IMR-90 (cell line): ENCODE results near the gene ETHE1. TPM values are rescaled to one million over a fixed set of nuclear protein-coding genes. Genes with fewer than 3 reads are reported as not detected.

Source experiments
- ATAC-seq: fragments of 200-7000 bp; cut with Tn5 transposase; 2 replicates; pipeline ENCODE4 v1.9.1; 2020; ENCODE audit warnings: low read depth, mild to moderate bottlenecking, moderate library complexity
- BruUV-seq: library from RNA; stranded (reverse); fragments of 400-500 nt; replicated peaks from 2 replicates; lab custom pipeline; 2021; lab: Mats Ljungman, UMichigan
- CTCF ChIA-PET: fragments of 300-600 bp; formaldehyde crosslinking; extraction: SDS; loops from one replicate; lab custom pipeline; 2021; ENCODE audit warnings: antibody characterized with exemption; lab: Yijun Ruan, JAX
- POLR2A ChIA-PET: fragments of 300-600 bp; sonication (Branson Sonifier 250); formaldehyde crosslinking; loops from one replicate; lab custom pipeline; 2022; ENCODE audit warnings: antibody characterized with exemption; ENCODE audit not compliant: unreplicated experiment; lab: Charles Lee
- DNase-seq: peaks from one replicate; pipeline ENCODE4 v3.0.0; 2013
- H2AFZ ChIP-seq: replicated peaks from 2 replicates; pipeline ENCODE3; 2013; ENCODE audit warnings: low read length, mild to moderate bottlenecking; ENCODE audit not compliant: poor library complexity
- H2AK5ac ChIP-seq: 2 replicates; pipeline ENCODE4 v1.6.1; 2013; ENCODE audit warnings: low read depth, low read length, inconsistent platforms
- H2AK9ac ChIP-seq: replicated peaks from 2 replicates; pipeline ENCODE3; 2013; ENCODE audit warnings: mild to moderate bottlenecking, low read depth, low read length, moderate library complexity; ENCODE audit not compliant: poor library complexity
- H2BK120ac ChIP-seq: 2 replicates; pipeline ENCODE4 v1.6.1; 2013; ENCODE audit warnings: low read depth, low read length, inconsistent platforms
- H2BK15ac ChIP-seq: 3 replicates; pipeline ENCODE4 v1.6.1; 2013; ENCODE audit warnings: low read depth, low read length, inconsistent platforms
- H2BK20ac ChIP-seq: 2 replicates; pipeline ENCODE4 v1.6.1; 2013; ENCODE audit warnings: low read depth, mild to moderate bottlenecking, inconsistent platforms, low read length, moderate library complexity
- H2BK5ac ChIP-seq: 2 replicates; pipeline ENCODE4 v1.6.1; 2013; ENCODE audit warnings: mild to moderate bottlenecking, low read depth, low read length, inconsistent platforms; ENCODE audit not compliant: poor library complexity, severe bottlenecking
- H3K14ac ChIP-seq: replicated peaks from 2 replicates; pipeline ENCODE4 v1.6.1; 2013; ENCODE audit warnings: low read depth, low read length, inconsistent platforms
- H3K18ac ChIP-seq: 2 replicates; pipeline ENCODE4 v1.6.1; 2013; ENCODE audit warnings: low read depth, low read length, control low read depth
- H3K23ac ChIP-seq: 2 replicates; pipeline ENCODE4 v1.6.1; 2013; ENCODE audit warnings: low read depth, low read length, inconsistent platforms
- H3K27ac ChIP-seq: 2 replicates; pipeline ENCODE4 v1.5.1; 2013; ENCODE audit warnings: mild to moderate bottlenecking, control low read depth, low read length; ENCODE audit not compliant: insufficient read depth
- H3K27me3 ChIP-seq: 2 replicates; pipeline ENCODE4 v1.6.1; 2013; ENCODE audit warnings: low read length; ENCODE audit not compliant: control insufficient read depth, insufficient read depth
- H3K36me3 ChIP-seq: 2 replicates; pipeline ENCODE4 v1.6.1; 2013; ENCODE audit warnings: low read length, mixed read lengths; ENCODE audit not compliant: control insufficient read depth, insufficient read depth
- H3K4ac ChIP-seq: 2 replicates; pipeline ENCODE4 v1.6.1; 2013; ENCODE audit warnings: low read depth, low read length, inconsistent platforms
- H3K4me1 ChIP-seq: 2 replicates; pipeline ENCODE4 v1.6.1; 2013; ENCODE audit warnings: low read length, mixed read lengths; ENCODE audit not compliant: control insufficient read depth, insufficient read depth
- H3K4me2 ChIP-seq: 2 replicates; pipeline ENCODE4 v1.6.1; 2013; ENCODE audit warnings: low read depth, mild to moderate bottlenecking, control low read depth, low read length, moderate library complexity
- H3K4me3 ChIP-seq: 2 replicates; pipeline ENCODE4 v1.5.1; 2013; ENCODE audit warnings: low read depth, mild to moderate bottlenecking, control low read depth, low read length, moderate library complexity; ENCODE audit not compliant: insufficient read depth
- H3K56ac ChIP-seq: 2 replicates; pipeline ENCODE4 v1.6.1; 2013; ENCODE audit warnings: low read length, inconsistent platforms; ENCODE audit not compliant: insufficient read depth; ENCODE audit errors: extremely low read depth
- H3K79me1 ChIP-seq, 2 experiments: 2 replicates each; pipeline ENCODE4 v1.6.1; 2013; ENCODE audit warnings: low read length in 2 of 2, inconsistent platforms in 1 of 2, low read depth in 1 of 2
- H3K9ac ChIP-seq: 2 replicates; pipeline ENCODE4 v1.6.1; 2013; ENCODE audit warnings: low read depth, low read length, control low read depth
- H3K9me1 ChIP-seq: 2 replicates; pipeline ENCODE4 v1.6.1; 2013; ENCODE audit warnings: low read length, inconsistent platforms; ENCODE audit not compliant: insufficient read depth
- H3K9me3 ChIP-seq: 2 replicates; pipeline ENCODE4 v1.6.1; 2013; ENCODE audit warnings: low read length; ENCODE audit not compliant: control insufficient read depth, insufficient read depth
- H4K20me1 ChIP-seq: 2 replicates; pipeline ENCODE4 v1.6.1; 2013; ENCODE audit warnings: low read length, inconsistent platforms; ENCODE audit not compliant: insufficient read depth
- H4K5ac ChIP-seq: 2 replicates; pipeline ENCODE4 v1.6.1; 2013; ENCODE audit warnings: mild to moderate bottlenecking, low read depth, low read length, control low read depth
- H4K8ac ChIP-seq, 2 experiments: 2 replicates each; pipeline ENCODE4 v1.6.1; 2013; ENCODE audit warnings: low read depth in 2 of 2, low read length in 2 of 2, control low read depth in 1 of 2, inconsistent platforms in 1 of 2
- H4K91ac ChIP-seq: 2 replicates; pipeline ENCODE4 v1.6.1; 2013; ENCODE audit warnings: low read depth, low read length, inconsistent platforms; ENCODE audit not compliant: insufficient read depth
- BHLHE40 ChIP-seq: fragments of 150-350 bp; IDR thresholded peaks from 2 replicates; pipeline ENCODE4 v1.6.1; 2016; ENCODE audit warnings: mild to moderate bottlenecking, low read depth, low read length
- CEBPB ChIP-seq: IDR thresholded peaks from 2 replicates; pipeline ENCODE4 v1.6.1; 2012; ENCODE audit warnings: low read depth, low read length, improper control_type of control experiment
- CHD1 ChIP-seq: IDR thresholded peaks from 2 replicates; pipeline ENCODE4 v1.6.1; 2012; ENCODE audit warnings: low read depth, low read length, improper control_type of control experiment
- FOS ChIP-seq: fragments of 150-350 bp; IDR thresholded peaks from 2 replicates; pipeline ENCODE4 v1.6.1; 2016; ENCODE audit warnings: low read depth, low read length
- MAFK ChIP-seq: IDR thresholded peaks from 2 replicates; pipeline ENCODE4 v1.6.1; 2012; ENCODE audit warnings: low read depth, low read length, improper control_type of control experiment
- MAZ ChIP-seq: IDR thresholded peaks from 2 replicates; pipeline ENCODE4 v1.6.1; 2012; ENCODE audit warnings: low read depth, mild to moderate bottlenecking, low read length, improper control_type of control experiment, moderate library complexity, borderline replicate concordance
- MXI1 ChIP-seq: IDR thresholded peaks from 2 replicates; pipeline ENCODE4 v1.6.1; 2012; ENCODE audit warnings: low read depth, mild to moderate bottlenecking, low read length, moderate library complexity, borderline replicate concordance
- NFE2L2 ChIP-seq: fragments of 150-350 bp; IDR thresholded peaks from 2 replicates; pipeline ENCODE4 v1.6.1; 2016; ENCODE audit warnings: low read depth, mild to moderate bottlenecking, low read length
- POLR2A ChIP-seq: IDR thresholded peaks from 2 replicates; pipeline ENCODE4 v1.6.1; 2012; ENCODE audit warnings: mild to moderate bottlenecking, low read depth, low read length
- RAD21 ChIP-seq: IDR thresholded peaks from 2 replicates; pipeline ENCODE4 v1.6.1; 2012; ENCODE audit warnings: low read length, improper control_type of control experiment
- RCOR1 ChIP-seq: IDR thresholded peaks from 2 replicates; pipeline ENCODE4 v1.6.1; 2012; ENCODE audit warnings: mild to moderate bottlenecking, low read length, improper control_type of control experiment; ENCODE audit not compliant: insufficient replicate concordance
- RFX5 ChIP-seq: IDR thresholded peaks from 2 replicates; pipeline ENCODE4 v1.8.0; 2012; ENCODE audit warnings: low read depth, mild to moderate bottlenecking, low read length, moderate library complexity
- SMC3 ChIP-seq: fragments of 150-350 bp; IDR thresholded peaks from 2 replicates; pipeline ENCODE4 v1.6.1; 2016; ENCODE audit warnings: low read depth, mild to moderate bottlenecking, antibody characterized with exemption, low read length, moderate library complexity
- WGBS, 2 experiments: methylation state at CpG; one replicate each; pipeline versions ENCODE4 v1.1.5 to v1.1.7; 2013; ENCODE audit warnings: missing lambda C conversion rate in 2 of 2; ENCODE audit not compliant: insufficient read length in 1 of 2; ENCODE audit errors: extremely low coverage in 2 of 2; 5-methylcytosine and 5-hydroxymethylcytosine counted together
- dilution Hi-C: fragments of 300-500 bp; cut with HindIII; formaldehyde crosslinking; loops from one replicate; pipeline ENCODE4 v1.14.3; 2018; ENCODE audit warnings: low sequenced_read_pairs; ENCODE audit not compliant: unreplicated experiment
- in situ Hi-C: fragments of 300-500 bp; cut with MboI; formaldehyde crosslinking; loops from 3 replicates; pipeline ENCODE4 v1.14.3; 2019; ENCODE audit warnings: low sequenced_read_pairs, inconsistent platforms, mixed read lengths
- intact Hi-C: fragments of 100-400 bp; cut with micrococcal nuclease; formaldehyde crosslinking; loops from 2 replicates; pipeline ENCODE4 v1.10.0; 2022
- polyA plus RNA-seq, 3 experiments: library from polyadenylated mRNA; depleted of rRNA; stranded (reverse); fragments of >200 nt; gene quantifications; 2 replicates each; pipeline ENCODE4 v1.2.3, GENCODE V29; 2012; ENCODE audit warnings: low replicate concordance in 1 of 3
- total RNA-seq: library from RNA; depleted of rRNA; stranded (reverse); fragments of >200 nt; gene quantifications from 2 replicates; pipeline ENCODE4 v1.2.3, GENCODE V29; 2012
- TF ChIP-seq, protein P1 (sequence below): conservative IDR thresholded peaks from 2 replicates; pipeline ENCODE4 v1.5.1; 2012; ENCODE audit warnings: mild to moderate bottlenecking, low read depth, low read length, improper control_type of control experiment
- TF ChIP-seq, protein P2 (sequence below): fragments of 150-350 bp; IDR thresholded peaks from 2 replicates; pipeline ENCODE4 v1.6.1; 2016; ENCODE audit warnings: low read depth, mild to moderate bottlenecking, low read length, moderate library complexity, borderline replicate concordance
- TF ChIP-seq, protein P3 (sequence below): fragments of 150-350 bp; IDR thresholded peaks from 2 replicates; pipeline ENCODE4 v1.6.1; 2017; ENCODE audit warnings: mild to moderate bottlenecking, antibody characterized with exemption, low read length, low read depth

Gene ETHE1
- total and polyA plus RNA-seq, 2 of the 4 experiments (the other 2 are of a cell fraction), result 161 to 233 TPM

DNA sequence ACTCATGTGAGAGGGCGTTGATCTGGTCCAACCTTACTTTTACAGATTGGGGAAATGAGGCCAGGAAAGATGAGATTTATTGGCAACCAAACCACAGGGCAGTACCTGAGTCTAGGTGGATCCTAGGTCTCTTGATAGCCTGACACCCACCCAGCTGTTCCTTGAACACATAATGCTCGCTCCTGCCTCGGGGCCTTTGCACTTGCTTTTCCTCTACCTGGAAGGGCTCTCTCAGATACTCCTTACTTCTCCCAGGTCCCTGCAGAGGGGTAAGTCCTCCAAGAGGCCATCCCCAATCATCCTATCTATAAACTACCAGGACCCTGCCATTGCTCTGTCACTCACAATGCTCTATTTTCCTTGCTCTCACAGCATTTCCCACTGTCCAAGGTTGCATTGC is 13.4 kb upstream of the ETHE1 start:
- Histone ChIP-seq H3K79me1 (no peaks in the 10 kb centered on the region; a peak in 1 of 4 replicates), H2BK15ac (no peak overlapping the region), H3K4me1 (no peaks in the 10 kb centered on the region), H3K4ac (no peak overlapping the region), H2AK5ac (no peak overlapping the region), H3K36me3 (peaks cover 28% of the 10 kb centered on the region), H2AK9ac (no peak overlapping the region), H3K27ac (no peak overlapping the region), H4K91ac (no peak overlapping the region), H2BK5ac (no peak overlapping the region), H4K5ac (no peak overlapping the region), H3K9me1 (peaks cover 4% of the 10 kb centered on the region; the same call in 1 of the 2 replicates), H3K56ac (no peak overlapping the region), H2BK120ac (no peak overlapping the region), H3K14ac (no peak overlapping the region), H3K4me3 (no peak overlapping the region), H2BK20ac (no peak overlapping the region), H3K9ac (no peak overlapping the region), H3K18ac (no peak overlapping the region), H4K8ac (no peak overlapping the region), H4K20me1 (no peaks in the 10 kb centered on the region), H3K23ac (no peak overlapping the region), H2AFZ (no peak overlapping the region), H3K9me3 (no peaks in the 10 kb centered on the region), H3K4me2 (no peak overlapping the region), H3K27me3 (no peaks in the 10 kb centered on the region)
- ChIA-PET POLR2A (no interaction called here), CTCF (no interaction called here)
- no peak for ATAC-seq
- no peak for DNase-seq
- intact Hi-C loops (no loop called here), in situ Hi-C loops (no loop called here), dilution Hi-C loops (no loop called here)
- 87% methylated on average over 2 of the region's 3 CpGs; no CpG with 5 or more reads in 1 of the 2 experiments for WGBS, 2 experiments
- BruUV-seq, result no TSS peak
- no peak for TF ChIP-seq MAFK
- TF ChIP-seq RFX5, result no peak
- TF ChIP-seq NFE2L2, result no peak
- TF ChIP-seq CEBPB, result no peak
- no peak for TF ChIP-seq SMC3
- TF ChIP-seq MXI1, result no peak
- TF ChIP-seq, protein P1, sequence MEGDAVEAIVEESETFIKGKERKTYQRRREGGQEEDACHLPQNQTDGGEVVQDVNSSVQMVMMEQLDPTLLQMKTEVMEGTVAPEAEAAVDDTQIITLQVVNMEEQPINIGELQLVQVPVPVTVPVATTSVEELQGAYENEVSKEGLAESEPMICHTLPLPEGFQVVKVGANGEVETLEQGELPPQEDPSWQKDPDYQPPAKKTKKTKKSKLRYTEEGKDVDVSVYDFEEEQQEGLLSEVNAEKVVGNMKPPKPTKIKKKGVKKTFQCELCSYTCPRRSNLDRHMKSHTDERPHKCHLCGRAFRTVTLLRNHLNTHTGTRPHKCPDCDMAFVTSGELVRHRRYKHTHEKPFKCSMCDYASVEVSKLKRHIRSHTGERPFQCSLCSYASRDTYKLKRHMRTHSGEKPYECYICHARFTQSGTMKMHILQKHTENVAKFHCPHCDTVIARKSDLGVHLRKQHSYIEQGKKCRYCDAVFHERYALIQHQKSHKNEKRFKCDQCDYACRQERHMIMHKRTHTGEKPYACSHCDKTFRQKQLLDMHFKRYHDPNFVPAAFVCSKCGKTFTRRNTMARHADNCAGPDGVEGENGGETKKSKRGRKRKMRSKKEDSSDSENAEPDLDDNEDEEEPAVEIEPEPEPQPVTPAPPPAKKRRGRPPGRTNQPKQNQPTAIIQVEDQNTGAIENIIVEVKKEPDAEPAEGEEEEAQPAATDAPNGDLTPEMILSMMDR, result no peak
- TF ChIP-seq, protein P2, sequence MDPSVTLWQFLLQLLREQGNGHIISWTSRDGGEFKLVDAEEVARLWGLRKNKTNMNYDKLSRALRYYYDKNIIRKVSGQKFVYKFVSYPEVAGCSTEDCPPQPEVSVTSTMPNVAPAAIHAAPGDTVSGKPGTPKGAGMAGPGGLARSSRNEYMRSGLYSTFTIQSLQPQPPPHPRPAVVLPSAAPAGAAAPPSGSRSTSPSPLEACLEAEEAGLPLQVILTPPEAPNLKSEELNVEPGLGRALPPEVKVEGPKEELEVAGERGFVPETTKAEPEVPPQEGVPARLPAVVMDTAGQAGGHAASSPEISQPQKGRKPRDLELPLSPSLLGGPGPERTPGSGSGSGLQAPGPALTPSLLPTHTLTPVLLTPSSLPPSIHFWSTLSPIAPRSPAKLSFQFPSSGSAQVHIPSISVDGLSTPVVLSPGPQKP, result no peak
- TF ChIP-seq RAD21, result no peak
- no peak for TF ChIP-seq POLR2A
- no peak for TF ChIP-seq RCOR1
- TF ChIP-seq MAZ, result no peak
- no peak for TF ChIP-seq BHLHE40
- no peak for TF ChIP-seq CHD1
- TF ChIP-seq, protein P3, sequence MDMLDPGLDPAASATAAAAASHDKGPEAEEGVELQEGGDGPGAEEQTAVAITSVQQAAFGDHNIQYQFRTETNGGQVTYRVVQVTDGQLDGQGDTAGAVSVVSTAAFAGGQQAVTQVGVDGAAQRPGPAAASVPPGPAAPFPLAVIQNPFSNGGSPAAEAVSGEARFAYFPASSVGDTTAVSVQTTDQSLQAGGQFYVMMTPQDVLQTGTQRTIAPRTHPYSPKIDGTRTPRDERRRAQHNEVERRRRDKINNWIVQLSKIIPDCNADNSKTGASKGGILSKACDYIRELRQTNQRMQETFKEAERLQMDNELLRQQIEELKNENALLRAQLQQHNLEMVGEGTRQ, result no peak
- TF ChIP-seq FOS, result no peak
